GM12878 (cell line): ENCODE measurements around the gene CNPY2. TPM values are rescaled to one million over a fixed set of nuclear protein-coding genes. Genes with fewer than 3 reads are reported as not detected.

Experiments
- ATAC-seq: fragments of 200-7000 bp; cut with Tn5 transposase; 3 replicates; pipeline ENCODE4 v1.9.1; 2020; ENCODE audit warnings: mild to moderate bottlenecking, moderate library complexity
- BruUV-seq: library from RNA; stranded (reverse); fragments of 400-500 nt; replicated peaks from 2 replicates; lab custom pipeline; 2021; lab: Mats Ljungman, UMichigan
- CTCF ChIA-PET: fragments of 300-600 bp; sonication (Branson Sonifier 250); formaldehyde crosslinking; extraction: SDS; loops from one replicate; lab custom pipeline; 2021; ENCODE audit warnings: inconsistent platforms; lab: Yijun Ruan, JAX
- POLR2A ChIA-PET: fragments of 350-600 bp; formaldehyde crosslinking; extraction: SDS; loops from one replicate; lab custom pipeline; 2021; ENCODE audit warnings: inconsistent platforms; lab: Charles Lee
- RAD21 ChIA-PET: fragments of 300-600 bp; sonication (Branson Sonifier 250); formaldehyde crosslinking; loops from one replicate; lab custom pipeline; 2023; ENCODE audit warnings: antibody characterized with exemption; ENCODE audit not compliant: unreplicated experiment; lab: Charles Lee
- SMC1A ChIA-PET: fragments of 300-600 bp; sonication (Branson Sonifier 250); formaldehyde crosslinking; loops from one replicate; lab custom pipeline; 2023; ENCODE audit not compliant: unreplicated experiment, uncharacterized antibody; lab: Charles Lee
- DNase-seq: peaks from one replicate; pipeline ENCODE4 v3.0.0-alpha.2; 2011; ENCODE audit warnings: low read depth, low spot score
- FAIRE-seq: peaks from 3 replicates; lab custom pipeline; 2011; peaks lifted over from hg19 to GRCh38; lab: Jason Lieb, UNC
- H2AFZ ChIP-seq: 2 replicates; pipeline ENCODE4 v1.6.0; 2011; ENCODE audit warnings: low read depth, low read length, control low read depth; ENCODE audit not compliant: control insufficient read depth
- H3K27ac ChIP-seq: 2 replicates; pipeline ENCODE4 v1.5.1; 2011; ENCODE audit warnings: control low read depth; ENCODE audit not compliant: control insufficient read depth, insufficient read depth
- H3K27me3 ChIP-seq, 2 experiments: replicated peaks in 1 of 2; 2 replicates each; pipeline versions ENCODE4 v1.6.0 to v1.6.1; 2011; ENCODE audit warnings: low read length in 1 of 2; ENCODE audit not compliant: control insufficient read depth in 2 of 2, insufficient read depth in 2 of 2
- H3K36me3 ChIP-seq, 2 experiments: 2 replicates each; pipeline ENCODE4 v1.5.1; 2011; ENCODE audit warnings: low read length in 1 of 2; ENCODE audit not compliant: control insufficient read depth in 2 of 2, insufficient read depth in 2 of 2
- H3K4me1 ChIP-seq: 2 replicates; pipeline ENCODE4 v1.6.1; 2011; ENCODE audit warnings: mild to moderate bottlenecking, low read length, moderate library complexity, mixed read lengths; ENCODE audit not compliant: control insufficient read depth, insufficient read depth
- H3K4me2 ChIP-seq: 2 replicates; pipeline ENCODE4 v1.6.0; 2011; ENCODE audit warnings: control low read depth; ENCODE audit not compliant: control insufficient read depth, insufficient read depth
- H3K4me3 ChIP-seq: fragments of 200-600 bp; sonication (generic); 2 replicates; pipeline ENCODE4 v1.5.1; 2016
- H3K79me2 ChIP-seq: 2 replicates; pipeline ENCODE4 v1.6.0; 2011; ENCODE audit warnings: low read length; ENCODE audit not compliant: control insufficient read depth, insufficient read depth
- H3K9ac ChIP-seq: 2 replicates; pipeline ENCODE4 v1.8.0; 2011; ENCODE audit warnings: low read length, control low read depth, mixed read lengths; ENCODE audit not compliant: control insufficient read depth, insufficient read depth
- H3K9me3 ChIP-seq: replicated peaks from 3 replicates; pipeline ENCODE4 v1.5.1; 2011; ENCODE audit warnings: mild to moderate bottlenecking, low read length; ENCODE audit not compliant: control insufficient read depth, insufficient read depth
- H4K20me1 ChIP-seq: 2 replicates; pipeline ENCODE4 v1.6.0; 2011; ENCODE audit not compliant: control insufficient read depth, insufficient read depth
- BRCA1 ChIP-seq: IDR thresholded peaks from 2 replicates; pipeline ENCODE4 v1.6.1; 2011; ENCODE audit warnings: low read depth, low read length, improper control_type of control experiment
- CHD1 ChIP-seq: IDR thresholded peaks from 2 replicates; pipeline ENCODE4 v1.6.1; 2012; ENCODE audit warnings: low read depth, low read length, improper control_type of control experiment
- EGR1 ChIP-seq, 2 experiments: IDR thresholded peaks; 1 replicate in 1 of 2; 2 replicates in 1 of 2; pipeline ENCODE4 v1.6.1; 2011 to 2012; ENCODE audit warnings: low read depth in 2 of 2, low read length in 2 of 2, borderline replicate concordance in 1 of 2, mild to moderate bottlenecking in 1 of 2, moderate library complexity in 1 of 2
- HDAC2 ChIP-seq: fragments of 200-600 bp; sonication (generic); IDR thresholded peaks from 2 replicates; pipeline ENCODE4 v1.6.1; 2017
- HDGF ChIP-seq: fragments of 450-650 bp; IDR thresholded peaks from 2 replicates; pipeline ENCODE4 v1.6.1; 2016; ENCODE audit warnings: antibody characterized with exemption
- IRF3 ChIP-seq: fragments of 450-650 bp; IDR thresholded peaks from 2 replicates; pipeline ENCODE4 v1.6.1; 2014; ENCODE audit warnings: mild to moderate bottlenecking
- MXI1 ChIP-seq: fragments of 150-350 bp; IDR thresholded peaks from 2 replicates; pipeline ENCODE4 v1.6.1; 2011; ENCODE audit warnings: low read depth, mild to moderate bottlenecking, inconsistent platforms, low read length, improper control_type of control experiment
- REST ChIP-seq: IDR thresholded peaks from 2 replicates; pipeline ENCODE4 v1.6.1; 2012; ENCODE audit warnings: mild to moderate bottlenecking, low read depth, low read length
- STAT3 ChIP-seq: IDR thresholded peaks from 2 replicates; pipeline ENCODE4 v1.6.1; 2011; ENCODE audit warnings: low read depth, low read length, improper control_type of control experiment
- WGBS: methylation state at CpG from one replicate; pipeline ENCODE4 v1.1.6; 2016; ENCODE audit warnings: low lambda C conversion rate; ENCODE audit not compliant: insufficient replicate concordance, insufficient coverage; ENCODE audit errors: missing lambda C conversion rate; 5-methylcytosine and 5-hydroxymethylcytosine counted together
- in situ Hi-C: fragments of 300-500 bp; cut with MboI; formaldehyde crosslinking; loops from 9 replicates; pipeline ENCODE4 v1.14.3; 2018; ENCODE audit warnings: mixed read lengths
- intact Hi-C: fragments of 100-400 bp; cut with micrococcal nuclease; formaldehyde crosslinking; loops from one replicate; pipeline ENCODE4 v1.14.2; 2022; ENCODE audit not compliant: unreplicated experiment
- polyA plus RNA-seq, 11 experiments: library from polyadenylated mRNA; depleted of rRNA in 4 of 11; unstranded in 6 of 11; stranded (reverse) in 5 of 11; fragments of >200 nt; fragmentation: Nextera tagmentation in 4 of 11; fragmentation: Illumina TruSeq in 1 of 11; extraction: Ambion mirVana in 4 of 11; extraction: Trizol in 1 of 11; gene quantifications; 1 replicate in 1 of 11; 2 replicates in 10 of 11; pipeline versions ENCODE4 v1.2.1 to v1.2.3, GENCODE V29; 2011 to 2016; ENCODE audit warnings: inconsistent platforms in 2 of 11, missing spikeins in 2 of 11, low read depth in 1 of 11
- total RNA-seq, 4 experiments: library from RNA; depleted of rRNA in 3 of 4; stranded (reverse); fragments of >200 nt in 3 of 4; fragmentation: Illumina TruSeq in 1 of 4; extraction: Trizol in 1 of 4; gene quantifications; 2 replicates each; pipeline versions ENCODE4 v1.2.1 to v1.2.3, GENCODE V29; 2013 to 2021

CNPY2 gene
- total and polyA plus RNA-seq, 10 of the 15 experiments (the other 5 are each of a cell fraction or from before 2014, with no cell fraction given), result 25.0 to 276 (median 87.8) TPM

- TF ChIP-seq EGR1 (IDR thresholded peaks at IDR 0.05; ENCODE audit: borderline replicate concordance in 1 of 2, low read depth in 2 of 2, low read length in 2 of 2), result no peak
- POLR2A ChIA-PET, result interaction anchor here (1.1 kb wide), 1 partner anchor 34 kb away, joined by 6 read pairs; no protein-coding TSS in a partner anchor
- in situ Hi-C loops, result no loop called here
- ATAC-seq, result no peak
- Histone ChIP-seq H4K20me1 (no peaks in the 10 kb centered on the region), H3K9ac (no peak overlapping the region), H3K4me2 (no peak overlapping the region), H3K36me3 (peaks cover 16 to 22% of the 10 kb centered on the region in 2 experiments), H3K27me3 (no peaks in the 10 kb centered on the region), H3K79me2 (no peaks in the 10 kb centered on the region), H3K4me3 (no peak overlapping the region), H3K27ac (no peak overlapping the region), H2AFZ (no peak overlapping the region), H3K9me3 (no peaks in the 10 kb centered on the region), H3K4me1 (no peaks in the 10 kb centered on the region)
- RAD21 ChIA-PET, result no interaction called here
- DNase-seq, result no peak
- CTCF ChIA-PET, result interaction anchor here (1.1 to 1.4 kb wide), 2 partner anchors 18 to 185 kb away, joined by 3 to 6 read pairs; no protein-coding TSS in a partner anchor
- SMC1A ChIA-PET, result interaction anchor here (0.6 kb wide), 1 partner anchor 78 kb away, joined by 3 read pairs; no protein-coding TSS in a partner anchor
- no TSS peak for BruUV-seq
- 95% methylated on average over 3 of the region's 3 CpGs for WGBS
- intact Hi-C loops, result no loop called here
- FAIRE-seq, result no peak
Measured at GRCh38 chr12:56278905-56279304, 36.9 kb downstream of the CNPY2 start.

GRCh38 chr12:56274299-56274698 lies 41.5 kb downstream of the CNPY2 start:
- H3K9me3 ChIP-seq, result no peaks in the 10 kb centered on the region
- intact Hi-C loops, result no loop called here
- no peak overlapping the region for H2AFZ ChIP-seq
- peaks cover 15 to 18% of the 10 kb centered on the region in 2 experiments for H3K36me3 ChIP-seq
- H3K4me1 ChIP-seq, result no peaks in the 10 kb centered on the region
- H3K4me3 ChIP-seq, result no peak overlapping the region
- H3K27ac ChIP-seq, result no peak overlapping the region
- DNase-seq, result no peak
- in situ Hi-C loops, result no loop called here
- ChIA-PET SMC1A (no interaction called here), RAD21 (no interaction called here), CTCF (interaction anchor here (0.6 kb wide), 1 partner anchor 185 kb away, joined by 3 read pairs; no protein-coding TSS in a partner anchor), POLR2A (no interaction called here)
- FAIRE-seq, result no peak
- H3K79me2 ChIP-seq, result no peaks in the 10 kb centered on the region
- H4K20me1 ChIP-seq, result no peaks in the 10 kb centered on the region
- no peak for ATAC-seq
- BruUV-seq, result no TSS peak
- H3K4me2 ChIP-seq, result no peak overlapping the region
- WGBS, result 100% methylated on average over 2 of the region's 2 CpGs
- no peak overlapping the region for H3K9ac ChIP-seq
- H3K27me3 ChIP-seq, result no peaks in the 10 kb centered on the region
- TF ChIP-seq IRF3 (no peak), STAT3 (no peak), CHD1 (no peak), HDGF (no peak), MXI1 (no peak), BRCA1 (no peak), REST (no peak), HDAC2 (no peak)
